ENCODE data around the gene RBBP5.

DNA sequence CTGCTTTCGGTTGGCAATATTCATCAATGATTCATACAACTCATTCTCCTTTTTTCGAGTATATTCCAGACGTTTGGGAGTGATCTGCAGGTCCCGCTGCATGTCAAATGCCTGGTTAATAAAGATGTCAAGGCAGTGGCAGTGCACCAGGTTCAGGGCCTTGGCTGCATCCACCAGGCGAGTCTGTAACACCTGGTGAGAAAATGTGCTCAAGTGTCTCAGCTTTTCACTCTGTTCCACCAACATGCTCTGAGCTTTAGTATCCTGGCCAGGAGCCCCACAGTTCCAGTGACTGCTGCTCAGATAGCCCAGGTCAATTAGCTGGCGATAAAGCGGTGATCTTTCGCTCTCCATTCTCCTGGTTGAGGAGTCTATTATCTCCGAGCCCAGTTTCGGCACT is 47.5 kb upstream of the RBBP5 start:
- TF ChIP-seq RAD21 (IDR thresholded peaks at IDR 0.05; ENCODE audit: low read depth) (no peak), CEBPB (IDR thresholded peaks at IDR 0.05; ENCODE audit: low read depth) (no peak), EZH2 (IDR thresholded peaks at IDR 0.05) (no peak), POLR2A (IDR thresholded peaks at IDR 0.05; ENCODE audit: borderline replicate concordance, extremely low read depth, insufficient read depth, insufficient read length) (no peak), EZH2phosphoT487 (IDR thresholded peaks at IDR 0.05; ENCODE audit: borderline replicate concordance) (no peak), SIN3A (IDR thresholded peaks at IDR 0.05; ENCODE audit: low read depth) (no peak), JUND (IDR thresholded peaks at IDR 0.05) (no peak), ZNF274 (IDR thresholded peaks at IDR 0.05; ENCODE audit: low read depth, low read length) (no peak), YY1 (IDR thresholded peaks at IDR 0.05; ENCODE audit: extremely low read depth, insufficient replicate concordance, low read depth, low read length) (no peak)
- TF ChIP-seq, protein P1, sequence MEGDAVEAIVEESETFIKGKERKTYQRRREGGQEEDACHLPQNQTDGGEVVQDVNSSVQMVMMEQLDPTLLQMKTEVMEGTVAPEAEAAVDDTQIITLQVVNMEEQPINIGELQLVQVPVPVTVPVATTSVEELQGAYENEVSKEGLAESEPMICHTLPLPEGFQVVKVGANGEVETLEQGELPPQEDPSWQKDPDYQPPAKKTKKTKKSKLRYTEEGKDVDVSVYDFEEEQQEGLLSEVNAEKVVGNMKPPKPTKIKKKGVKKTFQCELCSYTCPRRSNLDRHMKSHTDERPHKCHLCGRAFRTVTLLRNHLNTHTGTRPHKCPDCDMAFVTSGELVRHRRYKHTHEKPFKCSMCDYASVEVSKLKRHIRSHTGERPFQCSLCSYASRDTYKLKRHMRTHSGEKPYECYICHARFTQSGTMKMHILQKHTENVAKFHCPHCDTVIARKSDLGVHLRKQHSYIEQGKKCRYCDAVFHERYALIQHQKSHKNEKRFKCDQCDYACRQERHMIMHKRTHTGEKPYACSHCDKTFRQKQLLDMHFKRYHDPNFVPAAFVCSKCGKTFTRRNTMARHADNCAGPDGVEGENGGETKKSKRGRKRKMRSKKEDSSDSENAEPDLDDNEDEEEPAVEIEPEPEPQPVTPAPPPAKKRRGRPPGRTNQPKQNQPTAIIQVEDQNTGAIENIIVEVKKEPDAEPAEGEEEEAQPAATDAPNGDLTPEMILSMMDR (IDR thresholded peaks at IDR 0.05 in 2 of 3, conservative IDR thresholded peaks at IDR 0.05 in 1 of 3; ENCODE audit: borderline replicate concordance in 1 of 3, insufficient read depth in 1 of 3, low read depth in 2 of 3, low read length in 2 of 3) = no peak

Data from HCT116 (cell line).